ENCODE data around the gene CST8.

- TF ChIP-seq CTCF (IDR thresholded peaks at IDR 0.05; ENCODE audit: poor library complexity) (no peak), EZH2 (IDR thresholded peaks at IDR 0.05; ENCODE audit: borderline replicate concordance) (no peak)
Measured at GRCh38 chr20:23524146-23524545, 33.2 kb downstream of the CST8 start.

All from hepatocyte (in vitro differentiated cells).